Activated naive CD8-positive, alpha-beta T cell treated with anti-CD3 and anti-CD28 coated beads, Interleukin-2, amount 10 ng/mL, durations not matched to agents 7 days and 5 days (primary cell): ENCODE measurements around the gene PDE6B. TPM values are rescaled to one million over a fixed set of nuclear protein-coding genes. Genes with fewer than 3 reads are reported as not detected.

ENCODE experiments used
- ATAC-seq: fragments of 150-1000 bp; cut with Tn5 transposase; one replicate; pipeline ENCODE4 v1.10.0; 2021; ENCODE audit warnings: low read depth, moderate library complexity
- POLR2A ChIA-PET: fragments of 350-600 bp; sonication (Branson Sonifier 250); formaldehyde crosslinking; loops from one replicate; lab custom pipeline; 2021; ENCODE audit warnings: antibody characterized with exemption; lab: Charles Lee
- DNase-seq: peaks from one replicate; pipeline ENCODE4 v3.0.0; 2021
- H3K27ac Mint-ChIP-seq: one replicate; pipeline ENCODE4 v1.8.0; 2022; ENCODE audit warnings: mild to moderate bottlenecking, mixed read lengths
- H3K27me3 Mint-ChIP-seq: one replicate; pipeline ENCODE4 v1.8.0; 2022; ENCODE audit warnings: mild to moderate bottlenecking, moderate library complexity, mixed read lengths
- H3K36me3 Mint-ChIP-seq: one replicate; pipeline ENCODE4 v1.8.0; 2021; ENCODE audit warnings: mild to moderate bottlenecking, mixed read lengths
- H3K4me1 Mint-ChIP-seq: one replicate; pipeline ENCODE4 v1.8.0; 2021; ENCODE audit warnings: mixed read lengths
- H3K4me3 Mint-ChIP-seq: one replicate; pipeline ENCODE4 v1.8.0; 2022; ENCODE audit warnings: mild to moderate bottlenecking, moderate library complexity, mixed read lengths
- H3K9me3 Mint-ChIP-seq: one replicate; pipeline ENCODE4 v1.8.0; 2021; ENCODE audit warnings: mixed read lengths
- total RNA-seq, 2 experiments: library from RNA; stranded (reverse); gene quantifications; one replicate each; pipeline ENCODE4 v1.2.3, GENCODE V29; 2021

PDE6B gene
- total RNA-seq = 10 to 100 TPM; 16.6 to 23.2 TPM

DNA sequence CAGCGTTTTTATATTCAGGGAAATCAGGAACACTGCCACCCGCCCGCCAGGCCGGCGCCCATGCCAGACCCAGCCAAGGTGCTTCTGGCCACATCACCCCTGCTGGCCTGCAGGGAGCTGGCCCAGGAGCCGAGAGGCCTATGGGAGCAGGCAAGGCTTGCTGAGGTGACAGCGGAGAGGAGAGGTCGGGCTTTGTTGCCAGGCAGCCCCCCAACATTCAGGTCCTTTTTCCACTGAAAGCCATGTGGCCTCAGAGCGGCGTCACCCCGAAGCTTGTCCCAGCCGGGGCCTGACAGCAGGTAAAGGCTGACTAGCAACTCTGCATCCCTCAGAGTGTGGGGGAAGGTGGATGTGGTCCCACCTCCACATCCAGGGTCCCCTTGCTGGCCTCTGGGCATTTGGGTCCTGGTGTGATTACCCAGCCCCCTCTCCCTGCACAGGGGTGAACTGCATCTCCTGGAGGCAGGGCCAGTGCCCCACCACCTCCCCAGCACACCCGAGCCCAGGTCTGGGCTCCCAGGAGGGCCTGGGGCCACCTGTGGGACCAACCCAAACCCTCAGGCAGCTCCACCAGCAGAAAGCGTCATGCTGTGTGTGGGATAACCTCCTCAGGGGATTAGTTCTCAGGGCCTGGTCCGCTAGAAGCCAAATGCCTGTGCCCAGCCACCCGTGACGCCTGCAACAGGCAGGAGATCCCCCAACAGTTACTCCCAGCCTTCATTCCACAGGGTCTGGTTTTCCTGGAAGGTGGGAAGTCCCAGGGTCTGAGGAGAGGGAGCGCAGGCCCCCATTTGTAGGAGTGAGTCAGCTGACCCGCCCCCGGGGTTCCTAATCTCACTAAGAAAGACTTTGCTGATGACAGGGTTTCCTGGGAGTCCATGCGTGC, at the start of gene PDE6B:
Gene PDE6B, plus strand, starts transcription at position 869 of the 886 bp plus-strand sequence. CDS start 54 bp downstream, outside the sequence.
- DNase-seq = no peak
- no peaks in the 10 kb centered on the region for H3K27me3 Mint-ChIP-seq
- H3K27ac Mint-ChIP-seq = no peak within 1 kb of the TSS
- H3K4me1 Mint-ChIP-seq = no peaks in the 10 kb centered on the region
- ATAC-seq = no peak
- H3K9me3 Mint-ChIP-seq = no peaks in the 10 kb centered on the region
- H3K4me3 Mint-ChIP-seq = no peak within 1 kb of the TSS
- POLR2A ChIA-PET = no interaction called here
- H3K36me3 Mint-ChIP-seq = no peaks in the 10 kb centered on the region

DNA sequence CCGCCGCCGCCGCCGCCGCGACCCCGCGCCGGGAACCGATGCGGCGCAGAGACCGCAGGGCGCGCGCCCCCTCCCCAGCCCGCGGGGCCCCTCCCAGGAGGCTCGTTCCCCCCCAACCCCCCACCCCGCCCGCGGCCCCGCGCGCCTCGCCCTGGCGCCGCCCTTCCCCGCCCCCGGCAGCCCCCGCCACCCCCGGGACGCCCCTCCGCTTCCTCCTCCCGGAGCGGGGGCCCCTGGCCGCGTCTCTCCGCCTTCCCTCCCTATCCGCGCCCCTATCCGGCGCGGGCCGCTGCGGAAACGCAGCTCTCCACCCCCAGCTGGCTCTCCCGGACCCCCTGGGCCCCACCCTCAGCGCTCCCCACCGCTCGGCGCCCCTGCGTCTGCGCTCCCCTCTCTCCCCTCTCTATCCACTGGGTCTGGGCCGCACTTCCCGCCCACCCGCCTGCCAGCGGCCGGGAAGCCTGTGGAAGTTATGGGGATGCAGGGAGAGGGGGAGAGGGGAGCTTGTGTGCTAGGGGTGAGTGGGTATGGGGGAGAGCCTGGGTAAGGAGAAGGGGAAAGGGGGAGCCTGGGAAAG, 49.0 kb upstream of the PDE6B start, which contains the start of gene TMEM271:
Gene TMEM271, minus strand, starts transcription at position 51 of the 577 bp plus-strand sequence. CDS start 233 bp downstream, outside the sequence.
- Mint-ChIP-seq H3K27ac (peak within 1 kb of the TSS; percentile 72), H3K9me3 (peaks cover 10% of the 10 kb centered on the region), H3K27me3 (peaks cover 63% of the 10 kb centered on the region), H3K4me1 (peaks cover 10% of the 10 kb centered on the region), H3K4me3 (peak within 1 kb of the TSS; percentile 65), H3K36me3 (peaks cover 7% of the 10 kb centered on the region)
- ATAC-seq (no peak), DNase-seq (no peak)
- POLR2A ChIA-PET = no interaction called here

DNA sequence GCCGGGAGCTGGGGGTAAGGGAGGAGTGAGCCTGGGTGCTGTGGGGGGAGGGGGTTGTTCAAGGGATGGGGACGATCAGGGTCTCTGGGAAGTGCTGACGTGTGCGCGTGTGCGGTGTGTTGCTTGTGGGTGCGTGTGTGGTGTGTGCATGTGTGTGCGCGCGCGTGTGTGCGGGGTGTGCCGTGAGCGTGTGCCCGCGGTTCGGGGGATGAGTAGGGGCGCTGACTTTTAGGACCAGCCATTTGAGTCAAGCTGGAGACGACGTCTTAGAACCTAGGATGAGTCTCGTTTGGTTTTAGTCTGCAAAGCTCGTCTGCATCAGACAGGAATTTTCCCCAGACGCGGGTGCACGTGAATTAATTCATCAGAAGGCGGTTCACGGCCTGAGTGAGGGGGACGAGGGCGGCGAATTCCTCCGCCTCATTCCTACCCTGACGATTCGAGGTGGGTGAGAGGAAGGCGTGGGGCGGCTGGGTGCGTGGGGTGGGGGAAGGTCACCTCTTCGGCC, 48.3 kb upstream of the PDE6B start:
- Mint-ChIP-seq H3K36me3 (peaks cover 5% of the 10 kb centered on the region), H3K27me3 (peaks cover 63% of the 10 kb centered on the region), H3K9me3 (peaks cover 8% of the 10 kb centered on the region), H3K4me3 (peak overlapping the region; percentile 65), H3K27ac (peak overlapping the region; percentile 72), H3K4me1 (peaks cover 10% of the 10 kb centered on the region)
- POLR2A ChIA-PET = no interaction called here
- DNase-seq (no peak), ATAC-seq (no peak)

DNA sequence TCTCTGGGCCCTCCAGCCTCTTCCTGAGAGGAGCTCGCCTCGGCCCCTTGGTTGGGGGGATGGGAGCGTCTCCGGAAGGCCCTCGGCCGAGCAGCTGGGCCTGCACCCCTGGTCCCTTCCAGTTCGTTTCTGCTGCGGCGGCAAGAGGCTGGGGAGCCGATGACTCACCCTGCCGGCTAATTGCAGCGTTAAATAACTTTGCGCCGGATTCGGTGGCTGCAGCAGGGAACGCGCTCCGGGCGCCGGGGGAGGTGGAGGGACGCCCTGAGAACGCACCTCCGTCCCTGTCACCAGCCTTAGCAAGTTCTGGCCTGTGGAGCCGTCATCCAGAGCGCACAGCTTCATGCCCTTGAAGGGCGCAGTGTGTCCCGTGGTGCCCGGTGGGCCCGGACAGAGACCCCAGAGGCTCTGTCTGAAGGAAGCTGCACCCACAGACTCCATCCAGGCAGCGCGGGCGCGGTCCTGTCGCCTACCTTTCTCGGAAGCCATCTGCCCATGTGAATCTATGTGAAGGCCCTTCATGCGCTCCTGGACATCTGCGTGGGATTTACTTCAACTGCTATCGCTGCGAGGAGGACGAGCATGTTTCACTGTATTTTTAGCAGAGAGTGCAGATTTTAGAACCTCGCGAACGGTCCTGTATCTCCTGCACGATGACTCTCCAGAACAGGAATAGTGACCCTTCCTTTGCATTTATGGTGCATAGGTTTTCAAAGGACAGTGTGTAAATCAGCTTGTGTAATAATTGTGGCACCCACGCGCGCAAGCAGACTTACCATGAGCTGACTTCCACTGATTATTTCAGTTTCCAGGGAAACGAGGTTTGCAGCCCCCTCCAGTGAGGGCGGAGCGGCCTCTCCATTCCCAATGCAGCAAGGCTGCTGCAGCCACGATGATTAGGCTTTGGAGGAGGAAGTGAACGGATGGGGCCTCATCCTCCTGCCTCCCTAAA, 47.6 kb upstream of the PDE6B start:
- peak overlapping the region; percentile 24 for H3K27ac Mint-ChIP-seq
- H3K4me1 Mint-ChIP-seq = peaks cover 10% of the 10 kb centered on the region
- peaks cover 59% of the 10 kb centered on the region for H3K27me3 Mint-ChIP-seq
- ATAC-seq (no peak), DNase-seq (peak; percentile 47)
- peaks cover 4% of the 10 kb centered on the region for H3K9me3 Mint-ChIP-seq
- peaks cover 4% of the 10 kb centered on the region for H3K36me3 Mint-ChIP-seq
- no peak overlapping the region for H3K4me3 Mint-ChIP-seq
- POLR2A ChIA-PET = interaction anchor here (0.5 kb wide), 1 partner anchor 114 kb away, joined by 3 read pairs; no protein-coding TSS in a partner anchor

DNA sequence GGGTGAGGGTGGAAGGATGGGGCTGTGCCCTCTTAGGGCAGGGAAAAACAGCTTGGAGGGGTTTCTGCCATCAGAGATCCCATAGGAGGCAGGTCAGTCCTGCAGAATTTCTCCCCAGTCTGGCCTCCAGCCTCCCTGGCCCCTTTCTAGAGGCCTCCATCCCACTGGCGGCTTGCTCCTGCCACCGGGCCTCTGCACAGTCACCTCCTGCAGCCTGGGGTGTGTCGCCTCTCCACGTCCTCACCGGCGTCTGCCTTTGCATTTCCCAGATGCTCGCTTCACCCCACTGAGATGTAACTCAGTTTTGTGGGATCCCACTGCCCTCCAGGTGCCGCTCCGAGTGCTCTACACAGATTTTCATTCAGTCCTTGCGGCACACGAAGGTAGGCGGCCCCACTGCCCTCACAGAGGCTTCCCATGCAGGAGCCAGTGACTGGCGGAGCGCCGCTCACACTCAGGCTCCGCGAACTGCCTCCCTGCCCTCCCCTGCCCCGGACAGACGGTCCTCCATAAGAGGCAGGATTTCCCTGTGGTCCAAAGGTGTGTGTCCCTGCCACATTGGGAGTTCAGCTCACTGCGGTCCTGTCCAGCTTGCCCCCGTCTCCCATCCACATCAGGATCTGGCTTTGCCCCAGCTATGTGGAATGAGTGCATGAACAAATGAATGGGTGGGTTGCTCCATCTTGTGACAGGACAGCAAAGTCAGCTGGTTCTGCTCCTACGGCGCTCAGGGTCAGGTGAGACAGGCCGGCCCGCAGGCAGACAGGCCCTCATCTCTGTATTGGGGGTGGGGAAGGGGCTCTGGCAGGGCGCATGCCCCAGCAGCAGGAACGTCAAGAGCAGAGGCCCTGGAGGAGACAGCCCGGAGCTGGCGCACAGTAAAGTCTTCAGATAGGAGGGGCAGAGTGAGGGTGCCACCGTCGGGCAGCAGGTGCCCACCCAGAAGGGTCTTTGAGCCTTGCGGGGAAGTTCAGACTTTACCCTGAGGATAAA, 46.6 kb upstream of the PDE6B start:
- peaks cover 10% of the 10 kb centered on the region for H3K4me1 Mint-ChIP-seq
- no peak overlapping the region for H3K4me3 Mint-ChIP-seq
- H3K27me3 Mint-ChIP-seq = peaks cover 50% of the 10 kb centered on the region
- H3K36me3 Mint-ChIP-seq = peaks cover 4% of the 10 kb centered on the region
- POLR2A ChIA-PET = interaction anchor here (0.6 kb wide), 1 partner anchor 114 kb away, joined by 3 read pairs; no protein-coding TSS in a partner anchor
- peaks cover 5% of the 10 kb centered on the region for H3K9me3 Mint-ChIP-seq
- no peak for ATAC-seq
- no peak for DNase-seq
- no peak overlapping the region for H3K27ac Mint-ChIP-seq

DNA sequence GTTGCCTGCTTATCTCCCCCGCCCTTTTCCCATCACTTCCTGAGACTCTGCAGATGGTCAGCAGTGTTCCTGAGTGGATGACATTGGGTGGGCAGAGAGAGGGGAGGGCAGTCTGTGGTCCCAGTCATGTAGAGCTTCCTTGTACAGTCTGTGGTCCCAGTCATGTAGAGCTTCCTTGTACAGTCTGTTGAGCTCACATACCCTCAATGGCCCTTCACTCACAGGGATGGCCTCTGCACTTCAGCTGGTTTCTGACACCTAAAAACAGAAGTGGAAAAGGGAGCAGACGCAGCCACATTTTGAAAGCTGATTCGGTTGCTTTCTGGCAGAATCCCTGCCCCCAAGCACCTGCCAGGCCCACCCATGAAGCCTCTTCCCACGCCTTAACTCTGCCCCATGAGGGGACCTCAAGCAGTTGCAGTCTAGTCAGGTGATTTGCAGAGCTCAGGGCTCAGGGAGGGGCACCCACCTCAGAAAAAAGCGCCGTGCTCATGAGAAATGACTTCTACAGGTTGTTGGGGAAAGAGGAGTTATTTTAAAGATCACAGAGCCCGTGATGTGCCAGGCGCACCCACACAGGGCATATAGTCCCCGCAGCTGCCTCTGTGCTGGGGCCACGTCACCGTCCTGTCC, 45.7 kb upstream of the PDE6B start:
- DNase-seq (no peak), ATAC-seq (no peak)
- H3K9me3 Mint-ChIP-seq = peaks cover 8% of the 10 kb centered on the region
- H3K36me3 Mint-ChIP-seq = peaks cover 2% of the 10 kb centered on the region
- no peak overlapping the region for H3K4me3 Mint-ChIP-seq
- H3K27me3 Mint-ChIP-seq = peaks cover 42% of the 10 kb centered on the region
- H3K27ac Mint-ChIP-seq = no peak overlapping the region
- H3K4me1 Mint-ChIP-seq = peaks cover 8% of the 10 kb centered on the region
- POLR2A ChIA-PET = no interaction called here

DNA sequence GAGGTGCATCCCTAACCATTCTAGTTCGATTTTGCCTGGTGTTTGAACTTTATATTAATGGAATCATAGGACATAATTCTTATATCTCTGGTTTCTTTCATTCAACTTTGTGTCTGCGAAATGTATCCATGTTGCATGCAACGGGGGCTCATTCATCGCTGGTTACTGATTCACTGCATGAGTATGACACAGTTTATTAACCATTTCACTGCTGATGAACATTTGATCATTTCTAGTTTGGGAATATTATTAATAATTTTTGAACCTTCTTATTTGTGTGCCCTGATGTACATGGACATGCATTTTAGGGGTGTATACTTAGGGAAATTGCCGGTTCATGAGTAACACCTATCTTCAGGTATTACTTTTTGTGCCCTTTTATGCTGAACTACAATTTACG, 44.2 kb upstream of the PDE6B start:
- Mint-ChIP-seq H3K4me3 (no peak overlapping the region), H3K27ac (no peak overlapping the region), H3K9me3 (peaks cover 9% of the 10 kb centered on the region), H3K27me3 (peaks cover 42% of the 10 kb centered on the region), H3K36me3 (peaks cover 2% of the 10 kb centered on the region), H3K4me1 (peaks cover 8% of the 10 kb centered on the region)
- ATAC-seq (no peak), DNase-seq (no peak)
- POLR2A ChIA-PET = no interaction called here

DNA sequence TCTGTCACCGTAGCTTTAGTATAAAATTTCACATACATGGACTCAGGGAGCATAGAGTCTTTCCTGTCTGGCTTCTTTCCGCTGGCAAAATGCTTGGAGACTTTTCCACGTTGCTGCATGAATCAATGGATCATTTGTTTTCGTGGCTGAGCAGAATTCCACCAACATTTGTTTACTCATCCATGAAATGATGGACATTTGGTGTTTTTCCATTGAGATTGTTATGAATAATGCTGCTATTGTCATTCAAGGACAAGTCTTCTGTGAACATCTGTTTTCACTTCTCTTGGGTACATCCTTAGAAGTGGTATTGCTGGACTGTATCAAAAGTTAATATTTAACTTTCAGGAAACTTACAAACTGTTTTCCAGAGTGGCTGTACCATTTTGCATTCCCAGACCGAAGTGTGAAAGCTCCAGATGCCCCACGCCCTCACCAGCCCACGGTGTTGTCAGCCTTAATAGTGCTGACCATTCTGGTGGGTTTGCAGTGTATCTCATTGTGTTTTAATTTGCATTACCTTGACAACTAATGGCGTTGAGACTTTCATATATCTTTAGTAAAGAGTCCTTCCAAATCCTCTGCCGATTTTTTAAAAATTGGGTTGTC, 43.5 kb upstream of the PDE6B start:
- no peak overlapping the region for H3K4me3 Mint-ChIP-seq
- POLR2A ChIA-PET = no interaction called here
- peaks cover 2% of the 10 kb centered on the region for H3K36me3 Mint-ChIP-seq
- peaks cover 42% of the 10 kb centered on the region for H3K27me3 Mint-ChIP-seq
- ATAC-seq (no peak), DNase-seq (no peak)
- H3K4me1 Mint-ChIP-seq = peaks cover 8% of the 10 kb centered on the region
- H3K27ac Mint-ChIP-seq = no peak overlapping the region
- peaks cover 9% of the 10 kb centered on the region for H3K9me3 Mint-ChIP-seq

DNA sequence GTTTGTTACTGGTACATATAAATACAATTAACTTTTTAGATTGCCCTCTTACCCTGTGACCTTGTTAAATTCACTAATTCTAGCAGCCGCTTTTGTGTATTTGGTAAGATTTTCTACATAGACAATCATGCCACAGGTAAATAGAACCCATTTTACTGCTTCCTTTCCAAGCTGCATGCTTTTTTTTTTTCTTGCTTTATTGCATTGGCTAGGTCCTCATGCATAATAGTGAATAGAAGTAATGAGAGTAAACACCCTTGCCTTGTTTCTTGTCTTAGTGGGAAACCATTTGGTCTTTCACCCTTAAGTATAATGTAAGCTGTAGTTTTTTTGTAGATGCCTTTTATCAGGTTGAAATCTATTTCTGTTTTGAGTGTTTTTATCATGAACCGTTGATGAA, 41.6 kb upstream of the PDE6B start:
- POLR2A ChIA-PET = no interaction called here
- ATAC-seq (no peak), DNase-seq (no peak)
- peaks cover 26% of the 10 kb centered on the region for H3K27me3 Mint-ChIP-seq
- no peak overlapping the region for H3K27ac Mint-ChIP-seq
- no peak overlapping the region for H3K4me3 Mint-ChIP-seq
- no peaks in the 10 kb centered on the region for H3K36me3 Mint-ChIP-seq
- peaks cover 11% of the 10 kb centered on the region for H3K9me3 Mint-ChIP-seq
- no peaks in the 10 kb centered on the region for H3K4me1 Mint-ChIP-seq

DNA sequence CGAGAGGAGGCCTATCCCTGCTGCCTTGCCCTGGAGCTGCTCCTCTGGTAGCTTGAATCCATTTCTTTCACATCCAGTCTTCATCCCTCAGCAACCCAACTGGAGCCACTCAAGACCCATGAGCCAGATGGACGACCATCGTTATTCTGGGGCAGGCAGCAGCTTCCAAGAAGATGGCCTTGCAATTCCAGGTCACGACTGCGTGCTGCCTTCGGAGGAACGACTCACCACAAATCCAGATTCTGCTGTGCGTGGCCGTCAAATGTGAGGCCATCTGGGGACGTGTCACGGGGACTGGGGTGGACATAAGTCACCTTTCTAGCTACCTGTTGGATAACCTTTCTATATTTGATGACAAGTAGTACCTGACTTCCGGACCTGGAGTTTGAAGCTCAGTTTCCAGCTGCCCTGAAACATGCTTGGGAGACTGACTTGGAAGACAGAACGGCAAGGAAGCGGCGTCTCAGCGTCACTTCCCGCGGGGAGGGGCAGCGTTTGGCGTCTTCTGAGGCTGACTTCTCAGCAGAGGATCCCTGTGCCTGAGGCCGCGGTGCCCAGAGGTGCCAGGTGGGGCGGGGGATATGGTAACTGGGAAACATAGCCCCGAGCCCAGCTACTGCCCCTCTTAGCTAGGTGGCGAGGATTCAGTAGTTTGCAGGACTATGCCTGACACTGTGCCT, 37.6 kb upstream of the PDE6B start:
- POLR2A ChIA-PET = no interaction called here
- Mint-ChIP-seq H3K4me3 (no peak overlapping the region), H3K27me3 (peaks cover 3% of the 10 kb centered on the region), H3K9me3 (peaks cover 11% of the 10 kb centered on the region), H3K4me1 (no peaks in the 10 kb centered on the region), H3K36me3 (no peaks in the 10 kb centered on the region), H3K27ac (no peak overlapping the region)
- DNase-seq = no peak
- no peak for ATAC-seq

DNA sequence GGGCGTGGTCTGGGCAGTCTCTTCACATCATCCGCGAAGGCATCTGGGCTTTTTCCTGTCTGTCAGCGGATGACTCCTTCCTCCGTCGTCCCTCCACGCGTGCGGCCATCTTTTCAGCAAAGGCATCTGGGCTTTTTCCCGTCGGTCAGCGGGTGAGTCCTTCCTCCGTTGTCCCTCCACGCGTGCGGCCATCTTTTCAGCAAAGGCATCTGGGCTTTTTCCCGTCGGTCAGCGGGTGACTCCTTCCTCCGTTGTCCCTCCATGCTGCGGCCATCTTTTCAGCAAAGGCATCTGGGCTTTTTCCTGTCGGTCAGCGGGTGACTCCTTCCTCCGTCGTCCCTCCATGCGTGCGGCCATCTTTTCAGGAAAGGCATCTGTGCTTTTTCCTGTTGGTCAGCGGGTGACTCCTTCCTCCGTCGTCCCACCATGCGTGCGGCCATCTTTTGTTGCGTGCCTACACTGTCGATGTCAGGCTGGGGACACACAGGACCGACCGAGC, 37.0 kb upstream of the PDE6B start:
- H3K27ac Mint-ChIP-seq = no peak overlapping the region
- DNase-seq = no peak
- POLR2A ChIA-PET = no interaction called here
- no peaks in the 10 kb centered on the region for H3K4me1 Mint-ChIP-seq
- H3K36me3 Mint-ChIP-seq = no peaks in the 10 kb centered on the region
- peaks cover 3% of the 10 kb centered on the region for H3K27me3 Mint-ChIP-seq
- H3K9me3 Mint-ChIP-seq = peaks cover 11% of the 10 kb centered on the region
- no peak overlapping the region for H3K4me3 Mint-ChIP-seq
- no peak for ATAC-seq
